Fibroblast of skin of back (primary cell): ENCODE data around the gene DHDH.
A peak's percentile ranks its signal among the peaks of the same experiment; 100 is the strongest.

Source experiments
- DNase-seq: peaks from one replicate; pipeline ENCODE4 v3.0.0-alpha.2; 2013

The DHDH gene

GRCh38 chr19:48950830-48951519 is 17.5 kb downstream of the DHDH start:
- DNase-seq, result no peak

- DNase-seq, result no peak
Observed at GRCh38 chr19:48953141-48953540, 19.6 kb downstream of the DHDH start.

- no peak for DNase-seq
Observed at GRCh38 chr19:48953990-48954594, 20.6 kb downstream of the DHDH start.

GRCh38 chr19:48954595-48955307 is 21.3 kb downstream of the DHDH start, which contains the start of gene BAX:
Gene BAX, plus strand, starts transcription at chr19:48954875. Its CDS starts 54 bp downstream, at chr19:48954929.
- peak; percentile 95 for DNase-seq

GRCh38 chr19:48955308-48955958 is 21.9 kb downstream of the DHDH start:
- no peak for DNase-seq

- no peak for DNase-seq
Observed at GRCh38 chr19:48958006-48958405, 24.5 kb downstream of the DHDH start.

- DNase-seq, result no peak
Observed at GRCh38 chr19:48959341-48960239, 26.1 kb downstream of the DHDH start.

- no peak for DNase-seq
Observed at GRCh38 chr19:48961051-48961649, 27.7 kb downstream of the DHDH start.

GRCh38 chr19:48961673-48962028 is 28.2 kb downstream of the DHDH start:
- DNase-seq, result no peak

- peak; percentile 30 for DNase-seq
Observed at GRCh38 chr19:48962029-48962848, 28.7 kb downstream of the DHDH start.

- DNase-seq, result no peak
Observed at GRCh38 chr19:48962849-48963165, 29.3 kb downstream of the DHDH start.

- peak; percentile 77 for DNase-seq
Observed at GRCh38 chr19:48963371-48964204, 30.1 kb downstream of the DHDH start.

- DNase-seq, result peak; percentile 61
Observed at GRCh38 chr19:48964205-48965039, 30.9 kb downstream of the DHDH start.

GRCh38 chr19:48965040-48965805 is 31.7 kb downstream of the DHDH start, which contains the start of gene FTL:
Gene FTL, plus strand, starts transcription at chr19:48965309. Its CDS starts 199 bp downstream, at chr19:48965508.
- DNase-seq, result peak; percentile 94

- peak; percentile 86 for DNase-seq
Observed at GRCh38 chr19:48965806-48966540, 32.5 kb downstream of the DHDH start.

GRCh38 chr19:48966541-48967345 is 33.2 kb downstream of the DHDH start:
- no peak for DNase-seq
